Central memory CD4-positive, alpha-beta T cell (primary cell): ENCODE data around the gene TGM1.
"Not testable (repeated sequence)": the region's sequence is repeated elsewhere in the genome, so short reads cannot be mapped to it uniquely, and the experiment has no call there.

Source experiments
- DNase-seq: peaks from one replicate; pipeline ENCODE4 v3.0.0; 2022

Gene TGM1

DNA sequence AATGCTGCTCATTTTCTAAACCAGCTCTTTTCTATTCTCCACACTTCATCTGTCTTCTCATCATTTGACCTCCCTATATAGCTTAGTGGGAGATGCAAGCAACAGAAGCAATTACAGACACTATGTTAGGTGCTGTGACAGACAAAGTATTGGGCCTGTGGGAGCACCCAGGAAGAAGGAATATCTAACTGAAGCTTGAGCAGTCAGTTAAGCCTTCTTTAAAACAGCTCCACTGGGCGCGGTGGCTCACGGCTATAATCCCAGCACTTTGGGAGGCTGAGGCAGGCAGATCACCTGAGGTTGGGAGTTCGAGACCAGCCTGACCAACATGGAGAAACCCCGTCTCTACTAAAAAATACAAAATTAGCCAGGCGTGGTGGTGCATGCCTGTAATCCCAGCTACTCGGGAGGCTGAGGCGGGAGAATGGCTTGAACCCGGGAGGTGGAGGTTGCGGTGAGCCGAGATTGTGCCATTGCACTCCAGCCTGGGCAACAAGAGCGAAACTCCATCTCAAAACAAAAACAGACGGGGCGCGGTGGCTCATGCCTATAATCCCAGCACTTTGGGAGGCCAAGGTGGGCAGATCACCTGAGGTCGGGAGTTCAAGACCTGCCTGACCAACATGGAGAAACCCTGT lies 59.6 kb downstream of the TGM1 start:
- not testable (repeated sequence) for DNase-seq

DNA sequence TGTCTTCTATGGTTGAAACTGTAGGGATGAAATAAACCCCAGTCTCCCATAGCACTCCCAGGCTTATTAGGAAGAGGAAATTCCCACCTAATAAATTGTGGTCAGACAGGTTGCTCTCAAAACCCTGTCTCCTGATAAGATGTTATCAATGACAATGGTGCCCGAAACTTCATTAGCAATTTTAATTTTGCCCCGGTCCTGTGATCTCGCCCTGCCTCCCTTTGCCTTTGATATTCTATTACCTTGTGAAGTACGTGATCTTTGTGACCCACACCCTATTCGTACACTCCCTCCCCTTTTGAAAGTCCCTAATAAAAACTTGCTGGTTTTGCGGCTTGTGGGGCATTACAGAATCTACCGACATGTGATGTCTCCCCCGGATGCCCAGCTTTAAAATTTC lies 60.4 kb downstream of the TGM1 start:
- not testable (repeated sequence) for DNase-seq
